Measurements from ENCODE around the gene PPFIBP2.

- no peak for TF ChIP-seq POLR2A (IDR thresholded peaks at IDR 0.05)
- TF ChIP-seq, protein P1, sequence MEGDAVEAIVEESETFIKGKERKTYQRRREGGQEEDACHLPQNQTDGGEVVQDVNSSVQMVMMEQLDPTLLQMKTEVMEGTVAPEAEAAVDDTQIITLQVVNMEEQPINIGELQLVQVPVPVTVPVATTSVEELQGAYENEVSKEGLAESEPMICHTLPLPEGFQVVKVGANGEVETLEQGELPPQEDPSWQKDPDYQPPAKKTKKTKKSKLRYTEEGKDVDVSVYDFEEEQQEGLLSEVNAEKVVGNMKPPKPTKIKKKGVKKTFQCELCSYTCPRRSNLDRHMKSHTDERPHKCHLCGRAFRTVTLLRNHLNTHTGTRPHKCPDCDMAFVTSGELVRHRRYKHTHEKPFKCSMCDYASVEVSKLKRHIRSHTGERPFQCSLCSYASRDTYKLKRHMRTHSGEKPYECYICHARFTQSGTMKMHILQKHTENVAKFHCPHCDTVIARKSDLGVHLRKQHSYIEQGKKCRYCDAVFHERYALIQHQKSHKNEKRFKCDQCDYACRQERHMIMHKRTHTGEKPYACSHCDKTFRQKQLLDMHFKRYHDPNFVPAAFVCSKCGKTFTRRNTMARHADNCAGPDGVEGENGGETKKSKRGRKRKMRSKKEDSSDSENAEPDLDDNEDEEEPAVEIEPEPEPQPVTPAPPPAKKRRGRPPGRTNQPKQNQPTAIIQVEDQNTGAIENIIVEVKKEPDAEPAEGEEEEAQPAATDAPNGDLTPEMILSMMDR (IDR thresholded peaks at IDR 0.05) = peak in 1 of 6 experiments; percentile 8
These were observed 163.3 kb downstream of the PPFIBP2 start for GRCh38 chr11:7677071-7677470.

Data from esophagus squamous epithelium (tissue), 4 donors.